Caco-2 (cell line): ENCODE measurements around the gene GEMIN7. TPM values are rescaled to one million over a fixed set of nuclear protein-coding genes. Genes with fewer than 3 reads are reported as not detected.

Experiments used
- BruUV-seq: library from RNA; stranded (reverse); fragments of 400-500 nt; replicated peaks from 2 replicates; lab custom pipeline; 2021; lab: Mats Ljungman, UMichigan
- CTCF ChIA-PET: fragments of 300-600 bp; sonication (Branson Sonifier 250); formaldehyde crosslinking; loops from one replicate; lab custom pipeline; 2022; ENCODE audit warnings: antibody characterized with exemption; lab: Charles Lee
- POLR2A ChIA-PET: fragments of 300-600 bp; sonication (Branson Sonifier 250); formaldehyde crosslinking; loops from one replicate; lab custom pipeline; 2022; ENCODE audit warnings: antibody characterized with exemption; lab: Charles Lee
- DNase-seq, 2 experiments: peaks; one replicate each; pipeline versions ENCODE4 v3.0.0 to v3.0.0-alpha.2; 2020 to 2022
- H3K27me3 ChIP-seq: replicated peaks from 2 replicates; pipeline ENCODE4 v1.6.0; 2011; ENCODE audit warnings: low read length; ENCODE audit not compliant: control insufficient read depth, insufficient read depth
- H3K36me3 ChIP-seq: 2 replicates; pipeline ENCODE4 v1.5.1; 2011; ENCODE audit warnings: low read length; ENCODE audit not compliant: control insufficient read depth, insufficient read depth
- H3K4me1 ChIP-seq: fragments of 250-450 bp; sonication (Bioruptor Pico); 2 replicates; pipeline ENCODE4 v1.5.1; 2020; ENCODE audit warnings: mild to moderate bottlenecking
- H3K4me3 ChIP-seq: 2 replicates; pipeline ENCODE4 v1.5.1; 2011; ENCODE audit warnings: low read depth, mild to moderate bottlenecking, control low read depth, low read length
- H3K9me3 ChIP-seq: fragments of 250-450 bp; sonication (Bioruptor Pico); 2 replicates; pipeline ENCODE4 v1.5.1; 2020; ENCODE audit warnings: mild to moderate bottlenecking, moderate library complexity
- H3K27ac Mint-ChIP-seq: one replicate; pipeline ENCODE4 v1.8.0; 2022; ENCODE audit warnings: mixed read lengths; ENCODE audit not compliant: unreplicated experiment
- H3K27me3 Mint-ChIP-seq: one replicate; pipeline ENCODE4 v1.8.0; 2022; ENCODE audit warnings: mixed read lengths; ENCODE audit not compliant: insufficient read depth, unreplicated experiment
- H3K36me3 Mint-ChIP-seq: one replicate; pipeline ENCODE4 v1.8.0; 2022; ENCODE audit warnings: mild to moderate bottlenecking, mixed read lengths; ENCODE audit not compliant: insufficient read depth, unreplicated experiment
- H3K4me1 Mint-ChIP-seq: one replicate; pipeline ENCODE4 v1.8.0; 2022; ENCODE audit warnings: low read depth, mixed read lengths; ENCODE audit not compliant: unreplicated experiment
- H3K4me3 Mint-ChIP-seq: one replicate; pipeline ENCODE4 v1.8.0; 2022; ENCODE audit warnings: mild to moderate bottlenecking, moderate library complexity, mixed read lengths; ENCODE audit not compliant: unreplicated experiment
- H3K9me3 Mint-ChIP-seq: one replicate; pipeline ENCODE4 v1.8.0; 2022; ENCODE audit warnings: mixed read lengths; ENCODE audit not compliant: unreplicated experiment
- intact Hi-C: fragments of 100-400 bp; cut with micrococcal nuclease; formaldehyde crosslinking; loops from one replicate; pipeline ENCODE4 v1.10.0; 2022; ENCODE audit not compliant: unreplicated experiment
- total RNA-seq: library from RNA; stranded (reverse); gene quantifications from 2 replicates; pipeline ENCODE4 v1.2.3, GENCODE V29; 2022
- TF ChIP-seq, protein P1 (sequence below), 2 experiments: fragments of 200-600 bp in 1 of 2; IDR thresholded peaks; 1 replicate in 1 of 2; 2 replicates in 1 of 2; pipeline versions ENCODE4 v1.5.1 to v1.8.0; 2011 to 2022; ENCODE audit warnings: antibody characterized with exemption in 1 of 2, control low read depth in 1 of 2, inconsistent platforms in 1 of 2, low read depth in 1 of 2, low read length in 1 of 2, mild to moderate bottlenecking in 1 of 2, moderate library complexity in 1 of 2; ENCODE audit not compliant: insufficient read depth in 1 of 2, severe bottlenecking in 1 of 2, unreplicated experiment in 1 of 2

Gene GEMIN7
- total RNA-seq, 1 experiment from 2014 or later = 49.3 TPM

DNA sequence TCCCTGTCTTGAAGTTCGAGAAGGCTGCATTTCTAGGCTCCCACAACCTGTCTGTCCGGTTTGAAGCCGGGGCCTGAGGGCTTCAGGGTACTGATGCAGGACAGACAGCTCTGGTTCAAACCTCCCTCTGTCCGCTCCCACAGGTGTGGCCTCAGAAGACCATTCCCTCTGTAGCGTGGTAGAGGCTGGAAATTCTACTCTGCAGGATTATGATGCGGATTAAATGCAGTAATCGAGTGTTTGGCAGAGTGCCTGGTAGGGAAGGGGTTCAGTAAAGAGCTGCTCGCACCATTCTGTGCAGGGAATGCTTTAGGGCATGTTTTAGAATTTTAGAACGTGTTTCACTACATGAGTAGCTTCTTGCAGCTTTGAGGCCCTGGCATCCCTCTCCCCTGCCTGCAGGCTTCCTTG, 44.4 kb downstream of the GEMIN7 start:
- Mint-ChIP-seq H3K9me3 (no peaks in the 10 kb centered on the region), H3K4me3 (no peak overlapping the region), H3K27ac (no peak overlapping the region), H3K27me3 (no peaks in the 10 kb centered on the region), H3K4me1 (peaks cover 34% of the 10 kb centered on the region), H3K36me3 (peaks cover 26% of the 10 kb centered on the region)
- DNase-seq = peak; percentile 62 to 66
- TF ChIP-seq, protein P1, sequence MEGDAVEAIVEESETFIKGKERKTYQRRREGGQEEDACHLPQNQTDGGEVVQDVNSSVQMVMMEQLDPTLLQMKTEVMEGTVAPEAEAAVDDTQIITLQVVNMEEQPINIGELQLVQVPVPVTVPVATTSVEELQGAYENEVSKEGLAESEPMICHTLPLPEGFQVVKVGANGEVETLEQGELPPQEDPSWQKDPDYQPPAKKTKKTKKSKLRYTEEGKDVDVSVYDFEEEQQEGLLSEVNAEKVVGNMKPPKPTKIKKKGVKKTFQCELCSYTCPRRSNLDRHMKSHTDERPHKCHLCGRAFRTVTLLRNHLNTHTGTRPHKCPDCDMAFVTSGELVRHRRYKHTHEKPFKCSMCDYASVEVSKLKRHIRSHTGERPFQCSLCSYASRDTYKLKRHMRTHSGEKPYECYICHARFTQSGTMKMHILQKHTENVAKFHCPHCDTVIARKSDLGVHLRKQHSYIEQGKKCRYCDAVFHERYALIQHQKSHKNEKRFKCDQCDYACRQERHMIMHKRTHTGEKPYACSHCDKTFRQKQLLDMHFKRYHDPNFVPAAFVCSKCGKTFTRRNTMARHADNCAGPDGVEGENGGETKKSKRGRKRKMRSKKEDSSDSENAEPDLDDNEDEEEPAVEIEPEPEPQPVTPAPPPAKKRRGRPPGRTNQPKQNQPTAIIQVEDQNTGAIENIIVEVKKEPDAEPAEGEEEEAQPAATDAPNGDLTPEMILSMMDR (IDR thresholded peaks at IDR 0.05; ENCODE audit: insufficient read depth in 1 of 2, low read depth in 1 of 2, low read length in 1 of 2, severe bottlenecking in 1 of 2, unreplicated experiment in 1 of 2) = no peak
- ChIA-PET POLR2A (no interaction called here), CTCF (no interaction called here)
- BruUV-seq = no TSS peak
- no peak overlapping the region for H3K4me3 ChIP-seq
- intact Hi-C loops = no loop called here
- no peaks in the 10 kb centered on the region for H3K36me3 ChIP-seq
- no peaks in the 10 kb centered on the region for H3K9me3 ChIP-seq
- no peaks in the 10 kb centered on the region for H3K27me3 ChIP-seq
- peaks cover 12% of the 10 kb centered on the region for H3K4me1 ChIP-seq

DNA sequence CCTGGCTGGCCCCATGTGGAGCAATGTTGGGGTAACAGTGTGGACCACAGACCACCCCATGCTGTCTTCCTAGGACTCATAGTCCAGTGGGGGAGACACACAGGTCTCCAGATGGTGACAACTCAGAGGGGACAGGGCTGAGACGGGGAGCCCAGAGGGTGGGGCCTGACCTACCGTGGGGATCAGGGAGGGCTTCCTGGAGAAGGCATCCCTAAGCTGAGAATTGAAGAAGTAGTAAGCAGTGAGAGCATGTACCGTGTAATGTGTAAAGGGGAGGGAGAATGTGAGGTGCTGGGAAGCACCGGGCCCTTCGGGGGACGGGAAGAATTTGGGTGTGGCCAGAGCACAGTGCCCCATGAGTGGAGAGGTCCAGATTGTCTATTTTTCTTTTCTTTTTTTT, 45.0 kb downstream of the GEMIN7 start:
- intact Hi-C loops = loop anchor here (2.0 kb wide), 1 partner anchor 13 kb away; no protein-coding TSS in a partner anchor
- no TSS peak for BruUV-seq
- peaks cover 34% of the 10 kb centered on the region for H3K4me1 Mint-ChIP-seq

DNA sequence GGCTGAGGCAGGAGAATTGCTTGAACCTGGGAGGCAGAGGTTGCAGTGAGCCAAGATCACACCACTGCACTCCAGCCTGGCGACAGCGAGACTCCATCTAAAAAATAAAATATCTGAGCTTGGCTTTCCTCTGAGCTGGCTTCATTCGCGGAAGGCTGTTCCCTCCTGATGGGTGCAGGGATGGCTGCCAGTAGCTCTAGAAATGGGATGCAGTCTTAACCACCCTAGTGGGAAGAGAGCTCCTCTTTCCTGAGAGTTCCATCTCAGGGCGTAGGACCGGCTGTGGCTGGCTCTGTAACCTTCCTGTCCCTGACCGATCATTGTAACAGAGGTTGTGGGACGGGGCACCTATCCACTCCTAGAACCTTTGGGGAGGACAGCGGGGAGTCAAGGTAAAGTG, 46.3 kb downstream of the GEMIN7 start:
- Mint-ChIP-seq H3K36me3 (peaks cover 26% of the 10 kb centered on the region), H3K4me3 (no peak overlapping the region), H3K4me1 (peaks cover 34% of the 10 kb centered on the region), H3K9me3 (no peaks in the 10 kb centered on the region), H3K27me3 (no peaks in the 10 kb centered on the region), H3K27ac (peak overlapping the region; percentile 17)
- no peaks in the 10 kb centered on the region for H3K27me3 ChIP-seq
- no peaks in the 10 kb centered on the region for H3K36me3 ChIP-seq
- ChIA-PET POLR2A (no interaction called here), CTCF (interaction anchor here (0.6 to 1.0 kb wide), 2 partner anchors 29 to 94 kb away, joined by 3 to 4 read pairs; no protein-coding TSS in a partner anchor)
- intact Hi-C loops = loop anchor here (2.0 to 5.0 kb wide), 2 partner anchors 15 to 33 kb away; partner anchors contain the start of gene PPP1R37
- TF ChIP-seq, protein P1 (IDR thresholded peaks at IDR 0.05; ENCODE audit: insufficient read depth in 1 of 2, low read depth in 1 of 2, low read length in 1 of 2, severe bottlenecking in 1 of 2, unreplicated experiment in 1 of 2) = no peak
- DNase-seq = no peak
- H3K4me1 ChIP-seq = peaks cover 12% of the 10 kb centered on the region
- H3K9me3 ChIP-seq = no peaks in the 10 kb centered on the region
- no TSS peak for BruUV-seq
- H3K4me3 ChIP-seq = no peak overlapping the region

More for the DNA sequence above, 45.0 kb downstream of the GEMIN7 start:
- DNase-seq = no peak
- Mint-ChIP-seq H3K9me3 (no peaks in the 10 kb centered on the region), H3K27me3 (no peaks in the 10 kb centered on the region), H3K4me3 (no peak overlapping the region), H3K36me3 (peaks cover 26% of the 10 kb centered on the region), H3K27ac (peak overlapping the region; percentile 23)
- Histone ChIP-seq H3K9me3 (no peaks in the 10 kb centered on the region), H3K36me3 (no peaks in the 10 kb centered on the region), H3K4me1 (peaks cover 12% of the 10 kb centered on the region), H3K27me3 (no peaks in the 10 kb centered on the region), H3K4me3 (no peak overlapping the region)
- CTCF ChIA-PET = no interaction called here
- POLR2A ChIA-PET = no interaction called here
- TF ChIP-seq, protein P1 (IDR thresholded peaks at IDR 0.05; ENCODE audit: insufficient read depth in 1 of 2, low read depth in 1 of 2, low read length in 1 of 2, severe bottlenecking in 1 of 2, unreplicated experiment in 1 of 2) = no peak
